ENCODE data around the gene TMEM72.

TMEM72 gene

DNA sequence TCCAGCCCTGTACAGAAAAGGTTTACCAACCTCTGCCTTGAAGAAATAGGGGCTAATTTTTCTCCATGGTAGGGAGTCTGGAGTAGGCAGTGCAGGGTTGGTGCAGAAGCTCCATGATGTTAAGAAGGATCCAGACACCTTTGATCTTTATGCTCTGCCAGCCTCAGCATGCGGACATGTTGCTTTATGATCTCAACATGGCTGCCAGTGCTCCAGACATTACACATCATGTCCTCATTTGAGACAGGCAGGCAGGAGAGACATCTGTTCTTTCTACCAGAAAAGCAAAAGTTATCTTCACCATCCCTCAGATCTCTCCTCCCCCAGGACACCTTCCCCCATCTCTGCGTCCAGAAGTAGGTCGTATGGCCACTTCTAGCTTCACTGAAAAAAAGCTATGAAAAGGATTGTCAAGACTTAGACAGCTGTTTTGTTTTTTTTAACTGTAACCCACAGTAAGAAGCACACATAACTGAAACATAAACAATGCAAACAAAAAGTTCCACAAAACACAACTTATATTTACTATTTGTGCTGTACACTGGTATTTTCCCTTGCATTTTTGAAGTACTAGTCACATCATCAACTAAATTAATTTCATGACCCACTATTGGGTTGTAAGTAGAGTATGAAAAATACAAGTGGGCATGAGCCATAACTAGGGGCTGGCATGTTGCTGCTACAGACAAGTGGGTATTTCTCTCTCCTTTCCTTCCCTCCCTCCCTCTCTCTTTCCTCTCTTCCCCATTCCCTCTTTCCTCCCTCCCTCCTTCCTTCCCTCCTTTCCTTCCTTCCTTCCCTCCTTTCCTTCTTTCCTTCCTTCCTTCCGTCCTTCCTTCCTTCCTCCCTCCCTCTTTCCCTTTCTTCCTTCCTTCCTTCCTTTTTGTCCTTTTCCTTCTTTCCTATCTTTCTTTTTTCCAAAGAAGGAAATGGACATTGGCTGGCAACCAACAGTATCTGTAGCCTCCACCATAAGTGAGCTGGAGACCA is 45.9 kb downstream of the TMEM72 start:
- DNase-seq, result no peak

DNA sequence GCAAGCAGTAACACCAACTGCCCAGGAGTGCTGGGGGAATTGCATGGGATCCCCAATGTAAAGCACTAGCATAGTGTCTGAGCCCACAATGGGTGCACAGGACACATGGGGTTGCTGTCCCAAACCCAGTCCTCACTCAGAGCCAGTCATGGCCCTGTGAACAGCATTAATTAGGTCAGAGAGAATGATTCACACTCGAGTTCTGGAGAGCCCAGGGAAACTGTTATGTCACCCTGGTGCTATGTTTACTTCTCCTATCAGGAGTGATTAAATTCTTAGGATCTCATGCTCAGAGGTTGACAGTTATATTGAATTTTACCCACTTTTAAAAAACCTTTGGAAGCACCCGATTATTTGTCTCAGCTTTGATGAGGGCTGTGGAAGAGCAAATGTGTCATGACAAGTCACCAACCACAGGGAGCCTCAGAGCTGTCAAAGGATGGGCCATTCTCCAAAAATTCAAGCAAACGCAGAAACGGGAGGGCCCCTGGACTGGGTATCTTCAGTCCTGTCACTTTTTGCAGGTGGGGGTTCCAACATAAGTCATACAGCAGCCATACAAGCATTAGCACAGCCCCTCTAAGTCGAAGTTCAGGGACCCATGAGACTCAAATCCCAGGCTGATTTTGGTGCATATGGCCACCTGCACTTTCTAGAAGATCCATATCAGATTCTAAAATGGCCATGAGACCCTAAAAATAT is 47.2 kb downstream of the TMEM72 start:
- no peak for DNase-seq

DNA sequence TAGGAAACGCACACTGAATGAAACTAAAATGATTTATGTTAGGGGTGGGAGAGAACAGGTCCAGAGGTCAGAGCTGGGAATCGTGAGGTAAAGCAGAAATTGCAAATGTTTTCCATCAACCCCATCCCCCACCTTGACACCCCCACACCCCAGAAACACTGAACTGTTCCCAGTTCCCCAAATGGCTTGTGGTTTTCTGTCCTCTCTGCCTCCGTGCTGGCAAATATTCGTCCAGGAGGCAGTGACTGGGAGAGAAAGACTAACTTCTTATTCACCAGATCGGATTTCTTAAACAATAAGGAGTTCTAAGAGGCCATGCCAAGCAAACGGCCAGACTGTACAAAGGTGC is 47.7 kb downstream of the TMEM72 start:
- DNase-seq, result no peak

GRCh38 chr10:44959247-44960087 is 48.3 kb downstream of the TMEM72 start, which contains the start of gene RASSF4:
TSS of gene RASSF4 (plus strand) at chr10:44959802. CDS start at chr10:44970203, 10,401 bp downstream.
- peak; percentile 45 for DNase-seq

- no peak for DNase-seq
Observed at GRCh38 chr10:44960088-44960460, 48.9 kb downstream of the TMEM72 start.

- DNase-seq, result no peak
Observed at GRCh38 chr10:44960482-44961229, 49.5 kb downstream of the TMEM72 start.

DNA sequence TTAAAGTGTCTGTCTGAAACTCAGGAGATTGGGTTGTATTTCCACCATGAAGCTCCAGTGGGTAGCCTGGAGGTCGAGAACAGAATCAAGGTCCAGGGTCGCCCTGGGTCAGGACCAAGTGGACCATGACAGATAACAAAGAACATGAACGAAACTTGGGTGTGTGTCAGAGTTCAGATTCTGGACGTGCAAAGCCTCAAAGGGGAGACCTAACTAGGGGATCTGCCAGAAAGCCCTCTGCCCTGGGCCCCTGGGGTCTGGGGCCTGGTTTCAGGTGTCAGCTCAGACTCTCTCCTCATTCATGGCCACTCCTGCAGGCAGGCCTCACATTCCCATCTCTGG is 50.1 kb downstream of the TMEM72 start:
- DNase-seq, result no peak

- DNase-seq, result no peak
Observed at GRCh38 chr10:44961931-44962750, 51.0 kb downstream of the TMEM72 start.

- DNase-seq, result no peak
Observed at GRCh38 chr10:44962870-44963738, 52.0 kb downstream of the TMEM72 start.

DNA sequence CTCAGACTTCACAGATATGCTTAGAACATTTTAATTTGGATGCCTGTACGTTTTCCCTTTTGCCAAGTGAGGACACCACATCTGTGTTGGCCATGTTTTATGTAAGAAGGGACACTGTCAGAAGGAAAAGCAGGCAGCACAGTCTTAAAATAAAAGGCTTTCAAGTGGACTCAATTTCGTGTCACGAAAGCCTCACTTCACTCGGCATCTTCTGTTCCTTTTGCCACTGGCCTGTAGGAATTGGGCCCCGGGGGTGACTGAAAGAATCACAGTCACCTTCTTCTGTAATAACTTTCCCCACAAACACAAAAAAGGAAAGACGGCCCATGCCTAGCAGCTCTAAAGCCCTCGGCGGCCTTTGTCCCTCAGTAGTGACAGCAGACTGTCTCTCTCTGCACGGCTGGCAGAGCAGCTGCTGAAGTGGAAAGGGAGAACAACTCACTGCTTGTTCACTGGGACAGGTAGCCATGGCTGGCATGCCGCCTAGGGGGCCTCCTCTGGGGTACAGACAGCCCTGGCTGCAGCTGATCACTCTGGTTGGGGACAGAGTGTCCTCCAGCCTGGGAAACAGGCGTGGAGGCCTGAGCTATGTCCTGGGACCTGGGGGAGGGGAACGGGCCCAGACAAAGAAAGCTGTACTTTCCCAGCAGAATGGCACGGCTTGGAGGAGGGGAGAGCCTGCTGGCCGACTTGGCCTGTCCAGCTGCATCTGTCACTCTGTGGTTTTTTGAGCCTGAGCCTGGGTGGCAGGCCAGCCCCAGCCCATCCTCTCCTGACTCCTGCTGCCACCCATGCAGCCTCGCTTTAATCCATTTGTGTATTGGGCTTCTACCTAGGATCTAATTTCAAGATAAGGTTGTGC is 52.9 kb downstream of the TMEM72 start:
- DNase-seq, result no peak

DNA sequence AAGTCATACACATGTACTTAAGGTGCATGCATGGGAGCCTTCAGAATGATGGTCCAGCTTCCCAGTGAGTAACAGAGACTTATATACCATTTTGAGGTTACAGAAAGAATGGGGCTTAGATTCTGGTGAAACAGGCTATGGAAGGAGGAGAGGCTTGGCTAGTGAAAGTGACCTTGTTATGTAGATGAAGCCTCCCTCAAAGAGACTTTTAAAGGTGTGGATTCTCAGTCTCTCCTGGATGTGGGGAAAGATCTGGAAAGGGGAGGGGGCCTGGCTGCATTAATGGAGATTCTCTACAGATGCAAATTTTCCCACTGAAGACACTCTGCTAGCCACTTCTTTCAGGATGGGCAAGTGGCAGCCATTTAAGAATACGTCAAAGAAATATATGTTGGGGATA is 54.0 kb downstream of the TMEM72 start:
- no peak for DNase-seq

GRCh38 chr10:44965651-44966097 is 54.5 kb downstream of the TMEM72 start:
- no peak for DNase-seq

- DNase-seq, result no peak
Observed at GRCh38 chr10:44966129-44966815, 55.1 kb downstream of the TMEM72 start.

DNA sequence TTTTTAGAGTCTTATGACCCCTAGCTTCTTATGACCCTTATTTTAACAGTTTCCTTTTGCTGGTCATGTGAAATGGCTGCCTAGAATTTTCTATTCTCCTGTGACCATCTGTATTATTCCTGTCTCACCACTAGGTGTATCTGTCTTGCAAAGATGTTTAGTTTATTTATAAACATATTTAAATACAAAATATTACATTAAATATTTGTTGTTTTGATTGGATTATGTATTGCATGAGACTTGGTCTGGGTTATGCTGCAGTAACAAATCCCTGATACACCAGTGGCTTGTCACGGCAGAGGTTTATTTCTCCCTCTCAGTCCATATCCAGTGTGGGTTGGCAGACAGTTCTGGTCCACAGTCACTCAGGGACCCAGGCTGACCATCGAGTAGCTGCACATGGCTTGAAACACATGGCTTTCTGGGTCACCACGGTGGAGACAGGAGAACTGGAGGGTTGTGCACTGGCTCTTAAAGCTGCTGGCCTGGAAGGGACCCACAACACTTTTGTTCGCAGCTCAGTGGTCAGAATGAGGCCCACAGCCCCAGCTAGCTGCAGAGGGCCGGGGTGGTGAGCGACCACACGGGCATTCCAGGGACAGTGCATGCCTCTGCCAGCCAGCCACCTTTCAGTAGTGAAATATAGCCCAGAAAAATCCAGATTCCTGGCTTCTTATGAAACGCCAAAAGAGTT is 55.8 kb downstream of the TMEM72 start:
- no peak for DNase-seq

GRCh38 chr10:44967616-44968015 is 56.5 kb downstream of the TMEM72 start:
- no peak for DNase-seq

DNA sequence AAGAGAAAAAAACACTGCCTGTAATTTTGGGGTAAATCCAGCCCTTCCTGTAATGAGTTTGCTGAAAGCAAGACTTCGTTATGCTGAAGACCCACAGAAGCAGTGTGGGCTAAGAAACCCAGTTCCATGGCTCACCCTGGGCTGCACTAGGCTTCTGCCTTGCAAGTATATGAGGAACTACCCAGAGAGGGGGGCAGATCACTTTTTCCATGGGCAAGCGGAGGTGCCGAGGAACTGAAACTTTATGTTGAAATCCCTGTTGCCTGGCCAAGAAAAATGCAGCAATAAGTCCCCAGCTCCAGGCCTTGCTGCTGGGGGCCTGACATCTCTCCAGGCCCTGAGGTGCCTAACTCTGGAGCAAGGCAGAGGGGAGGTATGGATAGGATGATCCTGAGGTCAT is 57.0 kb downstream of the TMEM72 start:
- DNase-seq, result no peak

GRCh38 chr10:44968500-44969400 is 57.6 kb downstream of the TMEM72 start:
- no peak for DNase-seq

Data from NCI-H446 treated with DMSO at 0.1 percent for 48 hours (cell line).